ENCODE measurements around the gene FAT2.

Gene FAT2

GRCh38 chr5:151553130-151553670 lies 37.9 kb downstream of the FAT2 start:
- no peak for TF ChIP-seq CTCF (IDR thresholded peaks at IDR 0.05; ENCODE audit: borderline replicate concordance, insufficient read depth, low read depth, low read length)
- H3K4me3 ChIP-seq (ENCODE audit: low read depth, low read length): no peak overlapping the region

GRCh38 chr5:151551985-151552384 lies 39.1 kb downstream of the FAT2 start:
- no peak overlapping the region for H3K4me3 ChIP-seq (ENCODE audit: low read depth, low read length)
- TF ChIP-seq CTCF (IDR thresholded peaks at IDR 0.05; ENCODE audit: borderline replicate concordance, insufficient read depth, low read depth, low read length): no peak

GRCh38 chr5:151550146-151550545 lies 41.0 kb downstream of the FAT2 start:
- no peak for TF ChIP-seq CTCF (IDR thresholded peaks at IDR 0.05; ENCODE audit: borderline replicate concordance, insufficient read depth, low read depth, low read length)

GRCh38 chr5:151549713-151550112 lies 41.4 kb downstream of the FAT2 start:
- TF ChIP-seq CTCF (IDR thresholded peaks at IDR 0.05; ENCODE audit: borderline replicate concordance, insufficient read depth, low read depth, low read length): no peak
- no peak overlapping the region for H3K4me3 ChIP-seq (ENCODE audit: low read depth, low read length)

More at GRCh38 chr5:151550146-151550545, 41.0 kb downstream of the FAT2 start:
- no peak overlapping the region for H3K4me3 ChIP-seq (ENCODE audit: low read depth, low read length)

GRCh38 chr5:151547364-151547763 lies 43.8 kb downstream of the FAT2 start:
- no peak overlapping the region for H3K4me3 ChIP-seq (ENCODE audit: low read depth, low read length)
- no peak for TF ChIP-seq CTCF (IDR thresholded peaks at IDR 0.05; ENCODE audit: borderline replicate concordance, insufficient read depth, low read depth, low read length)

GRCh38 chr5:151541571-151541970 lies 49.6 kb downstream of the FAT2 start:
- no peak for TF ChIP-seq CTCF (IDR thresholded peaks at IDR 0.05; ENCODE audit: borderline replicate concordance, insufficient read depth, low read depth, low read length)
- no peak overlapping the region for H3K4me3 ChIP-seq (ENCODE audit: low read depth, low read length)

Data from GM12875 (cell line).